HG03571 (cell line): Measurements from ENCODE around the gene FCRLA.
"Not testable (repeated sequence)": the region's sequence is repeated elsewhere in the genome, so short reads cannot be mapped to it uniquely, and the experiment has no call there.

Source experiments
- ATAC-seq: cut with Tn5 transposase; IDR thresholded peaks from one replicate; pipeline ENCODE4 v1.9.1; 2021; ENCODE audit not compliant: unreplicated experiment

Gene FCRLA

GRCh38 chr1:161705537-161705936 lies 1.5 kb upstream of the FCRLA start:
- ATAC-seq, result peak; percentile 40

- no peak for ATAC-seq
Measured at GRCh38 chr1:161706113-161706481, 932 bp upstream of the FCRLA start.

- ATAC-seq, result no peak
Measured at GRCh38 chr1:161707503-161707902, 474 bp downstream of the FCRLA start.

DNA sequence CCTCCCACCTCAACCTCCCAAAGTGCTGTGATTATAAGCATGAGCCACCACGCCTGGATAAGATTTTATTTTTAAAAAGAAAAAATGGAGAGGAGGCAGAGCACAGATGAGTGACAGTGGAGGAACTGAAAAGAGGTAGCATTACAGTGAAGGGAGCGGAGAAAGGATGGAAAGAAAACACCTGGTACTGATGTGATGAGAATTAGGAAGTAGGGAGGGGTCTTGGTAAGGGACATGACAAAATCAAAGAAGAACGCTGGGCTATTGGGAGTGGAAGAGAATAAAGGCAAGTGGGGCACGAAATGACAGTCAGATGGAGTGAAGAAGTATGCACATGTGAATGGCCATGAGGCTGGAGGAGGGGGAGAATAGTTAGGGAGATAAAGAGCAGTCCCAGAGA lies 2.3 kb downstream of the FCRLA start:
- ATAC-seq, result no peak

DNA sequence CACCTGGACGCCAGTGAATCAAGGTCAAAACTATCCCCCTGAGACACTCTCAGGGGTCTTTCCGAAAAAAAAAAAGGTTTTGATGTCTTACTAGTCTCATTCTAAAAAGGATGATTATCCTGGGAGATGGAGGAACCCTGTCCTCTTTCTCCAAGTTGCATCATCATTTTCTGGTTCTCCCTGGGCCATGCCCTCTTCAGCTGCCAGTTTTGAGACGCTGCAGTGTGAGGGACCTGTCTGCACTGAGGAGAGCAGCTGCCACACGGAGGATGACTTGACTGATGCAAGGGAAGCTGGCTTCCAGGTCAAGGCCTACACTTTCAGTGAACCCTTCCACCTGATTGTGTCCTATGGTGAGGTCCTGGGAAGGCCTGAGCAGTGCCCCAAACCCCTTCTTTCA lies 3.5 kb downstream of the FCRLA start:
- ATAC-seq, result no peak

- peak; percentile 56 for ATAC-seq
Measured at GRCh38 chr1:161718559-161719324, 11.7 kb downstream of the FCRLA start.

DNA sequence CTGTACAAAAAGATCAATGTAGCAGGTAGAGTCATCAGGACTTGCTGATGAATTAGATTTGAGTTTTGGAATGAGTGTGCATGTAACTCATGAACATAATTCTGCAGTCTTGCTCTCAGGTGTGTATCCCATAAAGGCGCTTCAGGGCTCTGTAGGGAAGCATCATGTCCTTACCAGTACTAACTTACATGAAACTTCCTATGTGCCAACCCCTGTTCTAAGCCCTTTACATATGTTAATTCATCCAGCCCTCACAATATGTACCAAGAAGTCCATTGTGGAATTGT lies 12.2 kb downstream of the FCRLA start:
- ATAC-seq, result peak; percentile 54

GRCh38 chr1:161720422-161720821 lies 13.4 kb downstream of the FCRLA start:
- ATAC-seq, result no peak

DNA sequence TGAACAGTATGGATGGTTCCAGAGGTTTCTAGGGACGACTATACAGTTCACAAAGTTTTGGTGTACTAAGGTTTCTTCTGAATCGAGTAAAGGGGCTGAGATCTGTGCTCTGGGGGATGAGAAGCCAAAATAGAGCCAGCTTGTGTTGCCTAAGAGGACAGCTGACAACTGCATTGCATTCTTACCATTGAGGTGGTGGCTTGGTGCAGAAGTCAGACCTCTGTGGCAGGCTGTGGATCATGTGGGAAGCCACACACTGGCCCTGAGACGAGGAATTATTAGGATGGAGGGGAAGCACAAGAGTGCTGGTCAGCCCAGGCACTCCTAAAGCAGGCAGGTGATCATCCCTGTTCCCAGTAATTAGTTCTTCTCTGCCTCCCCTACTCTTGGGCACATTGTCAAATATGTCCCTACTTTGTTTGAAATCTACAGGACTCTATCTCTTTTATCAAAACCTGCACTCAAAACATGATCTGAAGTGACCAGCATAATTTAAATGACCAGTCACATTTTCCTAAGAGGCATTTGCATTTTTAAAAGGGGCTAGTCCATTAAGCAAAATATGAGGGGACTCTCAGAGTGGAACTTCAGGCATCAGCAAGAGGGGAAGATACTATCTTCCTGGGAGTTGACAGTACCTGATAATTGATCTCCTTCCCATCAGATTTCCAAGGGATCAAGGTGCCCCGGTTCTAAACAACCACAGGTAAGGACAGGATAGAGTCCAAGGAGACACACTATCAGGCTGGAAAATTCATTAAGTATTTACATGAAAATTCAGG lies 14.1 kb downstream of the FCRLA start, which contains the start of gene FCRLB:
Gene FCRLB (plus strand): TSS at position 589 of the 782 bp plus-strand sequence. CDS start 1,129 bp downstream, outside the sequence.
- no peak for ATAC-seq

GRCh38 chr1:161721738-161722343 lies 14.8 kb downstream of the FCRLA start:
- no peak for ATAC-seq

- ATAC-seq, result no peak
Measured at GRCh38 chr1:161722406-161722805, 15.4 kb downstream of the FCRLA start.

DNA sequence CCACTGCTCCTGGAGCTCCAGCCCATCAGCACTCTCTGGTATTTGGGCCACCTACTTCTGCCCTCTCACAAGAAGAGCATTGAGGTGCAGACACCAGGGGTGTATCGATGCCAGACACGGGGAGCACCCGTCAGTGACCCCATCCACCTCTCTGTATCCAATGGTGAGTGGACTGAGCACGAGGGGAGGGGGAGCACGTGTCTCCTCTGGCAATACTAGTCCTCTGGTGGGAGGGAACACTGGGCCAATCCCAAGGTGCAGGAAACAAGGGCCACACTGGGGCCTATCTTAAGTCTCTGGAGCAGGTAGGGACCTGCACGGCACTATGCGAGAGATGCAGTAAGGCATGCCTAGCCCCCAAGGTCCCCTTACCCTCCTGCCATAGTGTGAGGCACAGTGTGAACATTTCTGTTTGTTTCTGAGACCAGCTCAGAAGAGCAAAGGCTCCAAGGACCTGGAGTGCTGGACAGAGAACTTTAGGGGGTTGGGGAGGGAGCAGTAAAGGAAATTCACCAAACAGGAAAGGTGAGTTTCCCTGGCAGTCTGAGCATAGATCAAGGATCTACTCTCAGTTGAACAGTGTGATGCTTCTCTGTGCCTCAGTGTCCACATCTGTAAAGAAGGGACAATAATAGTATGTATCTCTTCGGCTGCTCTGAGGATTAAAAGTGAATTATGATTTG lies 16.6 kb downstream of the FCRLA start:
- no peak for ATAC-seq

DNA sequence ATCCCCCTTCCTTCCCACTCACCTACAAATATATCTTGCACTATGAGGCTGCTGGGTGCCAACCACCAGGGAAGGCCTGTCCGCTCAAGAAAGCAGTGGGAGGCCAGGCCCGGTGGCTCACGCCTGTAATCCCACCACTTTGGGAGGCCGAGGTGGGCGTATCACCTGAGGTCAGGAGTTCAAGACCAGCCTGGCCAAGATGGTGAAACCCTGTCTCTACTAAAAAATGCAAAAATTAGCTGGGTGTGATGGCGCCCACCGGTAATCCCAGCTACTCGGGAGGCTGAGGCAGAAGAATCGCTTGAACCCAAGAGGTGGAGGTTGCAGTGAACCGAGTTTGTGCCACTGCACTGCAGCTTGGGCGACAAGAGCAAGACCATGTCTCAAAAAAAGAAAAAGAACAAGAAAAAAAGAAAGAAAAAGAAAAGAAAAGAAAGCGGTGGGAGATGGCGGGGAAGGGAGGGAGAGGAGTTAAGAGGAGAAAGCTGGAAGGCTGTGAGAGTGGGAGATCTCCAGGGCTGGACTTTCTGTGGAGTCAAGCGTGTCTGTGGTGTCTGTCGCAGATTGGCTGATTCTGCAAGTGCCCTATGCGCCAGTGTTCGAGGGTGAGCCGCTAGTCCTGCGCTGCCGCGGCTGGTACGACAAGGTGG lies 18.4 kb downstream of the FCRLA start:
- ATAC-seq, result not testable (repeated sequence)

GRCh38 chr1:161725908-161726472 lies 19.0 kb downstream of the FCRLA start:
- ATAC-seq, result peak; percentile 19

DNA sequence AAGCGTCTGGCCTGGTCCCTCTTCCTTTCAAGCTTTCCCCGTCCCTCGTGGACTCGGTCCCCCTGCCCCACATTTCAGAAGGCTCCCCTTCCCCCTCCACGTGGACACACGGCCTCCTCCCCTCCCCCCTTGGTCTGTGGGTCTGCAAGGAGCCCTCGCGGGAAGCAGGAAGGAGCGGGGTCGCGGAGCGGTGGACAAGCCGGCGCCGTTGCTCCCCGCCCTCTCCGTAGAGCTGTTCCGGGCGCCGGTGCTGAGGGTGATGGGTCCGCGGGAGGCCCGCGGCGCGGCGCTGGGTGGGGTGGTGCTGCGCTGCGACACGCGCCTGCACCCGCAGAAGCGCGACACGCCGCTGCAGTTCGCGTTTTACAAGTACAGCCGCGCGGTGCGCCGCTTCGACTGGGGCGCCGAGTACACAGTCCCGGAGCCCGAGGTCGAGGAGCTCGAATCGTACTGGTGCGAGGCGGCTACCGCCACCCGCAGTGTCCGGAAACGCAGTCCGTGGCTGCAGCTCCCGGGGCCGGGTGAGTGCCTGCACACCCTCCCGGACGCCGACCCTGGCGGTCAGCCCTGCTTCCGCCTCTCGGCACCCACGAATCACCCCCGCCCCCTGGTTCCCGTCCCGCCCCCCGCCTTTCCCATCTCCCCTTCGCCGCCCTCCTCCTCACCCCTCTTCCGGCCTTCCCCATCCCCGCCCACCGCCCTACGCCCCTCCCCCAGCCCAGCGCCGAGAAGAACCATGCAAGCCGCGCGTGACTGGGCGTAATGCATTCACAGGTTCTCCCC lies 19.6 kb downstream of the FCRLA start:
- peak; percentile 57 for ATAC-seq

GRCh38 chr1:161727256-161727924 lies 20.4 kb downstream of the FCRLA start:
- peak; percentile 7 for ATAC-seq

DNA sequence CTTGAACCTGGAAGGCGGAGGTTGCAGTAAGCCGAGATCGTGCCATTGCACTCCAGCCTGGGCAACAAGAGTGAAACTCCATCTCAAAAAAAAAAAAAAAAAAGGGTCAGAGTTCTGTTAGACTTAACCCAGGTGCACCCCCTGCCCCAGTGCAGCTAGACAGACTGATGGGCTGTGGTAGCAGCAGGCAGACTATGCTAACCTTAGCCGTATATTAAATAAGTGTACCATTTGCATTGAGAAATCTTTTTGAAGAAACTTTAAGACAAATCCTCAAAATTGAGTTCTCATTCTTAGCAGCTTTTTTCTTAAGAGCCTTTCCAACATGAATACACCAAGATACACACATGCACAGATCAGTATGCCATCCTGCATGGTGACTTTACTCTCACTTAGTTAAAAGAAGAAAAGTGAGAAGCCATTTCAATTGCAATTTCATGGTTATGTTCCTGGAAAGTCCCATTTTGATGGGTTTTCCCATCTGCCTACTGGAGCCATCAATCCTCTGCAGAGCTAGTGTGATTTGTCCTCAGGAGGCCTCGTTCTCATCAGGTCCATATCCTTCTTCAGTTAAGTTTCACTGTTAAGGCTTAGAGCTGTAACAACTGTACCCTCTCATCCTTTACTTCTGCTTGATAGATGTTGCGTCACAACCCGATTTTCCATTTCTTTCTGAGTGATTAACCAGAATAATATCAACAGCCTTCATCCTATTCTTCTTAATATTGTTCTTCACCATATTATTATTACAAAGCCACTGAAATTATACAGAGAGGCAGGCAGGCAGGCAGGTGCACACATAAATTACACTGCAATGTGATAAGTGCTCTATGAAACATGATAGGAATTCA lies 21.6 kb downstream of the FCRLA start:
- no peak for ATAC-seq

DNA sequence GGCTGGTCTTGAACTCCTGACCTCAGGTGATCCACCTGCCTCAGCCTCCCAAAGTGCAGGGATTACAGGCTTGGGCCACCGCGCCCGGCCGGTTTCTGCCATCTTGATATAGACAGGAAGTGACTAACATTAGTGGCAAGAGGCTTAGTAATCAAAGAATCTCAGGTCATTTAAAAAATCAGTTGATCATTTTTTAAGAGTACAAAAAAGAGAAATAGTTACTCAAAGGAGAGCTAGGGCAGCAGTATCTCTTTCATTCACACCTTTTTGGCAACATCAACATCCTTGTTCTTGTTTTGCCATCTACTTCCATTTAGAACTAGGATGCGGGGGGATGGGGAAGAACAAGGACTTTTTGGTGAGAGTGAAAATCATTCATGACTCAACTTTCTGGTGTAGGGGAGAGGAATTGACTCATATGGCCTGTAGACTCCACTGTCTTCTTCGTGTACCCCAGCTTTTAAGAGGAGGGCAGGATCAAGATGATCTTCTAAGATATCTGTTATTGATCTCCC lies 23.1 kb downstream of the FCRLA start:
- ATAC-seq, result no peak
